Retinal pigment epithelial cell (primary cell): ENCODE results near the gene RNF10.
A peak's percentile ranks its signal among the peaks of the same experiment; 100 is the strongest.
"Not testable (repeated sequence)": the region's sequence is repeated elsewhere in the genome, so short reads cannot be mapped to it uniquely, and the experiment has no call there.

ENCODE experiments used
- DNase-seq: peaks from one replicate; pipeline ENCODE4 v3.0.0-alpha.2; 2010; ENCODE audit warnings: low read depth
- H3K4me3 ChIP-seq: 2 replicates; pipeline ENCODE4 v1.5.1; 2011; ENCODE audit warnings: mild to moderate bottlenecking, low read length, control low read depth, moderate library complexity
- TF ChIP-seq, protein P1 (sequence below): conservative IDR thresholded peaks from 2 replicates; pipeline ENCODE4 v1.5.1; 2011; ENCODE audit warnings: low read depth, low read length, control low read depth, inconsistent platforms

RNF10 gene

GRCh38 chr12:120529641-120530417, 4.3 kb upstream of the RNF10 start:
- no peak for DNase-seq

GRCh38 chr12:120530418-120530761, 3.8 kb upstream of the RNF10 start:
- not testable (repeated sequence) for DNase-seq, H3K4me3 ChIP-seq

More at GRCh38 chr12:120529641-120530417, 4.3 kb upstream of the RNF10 start:
- peak overlapping the region; percentile 98 for H3K4me3 ChIP-seq
- TF ChIP-seq, protein P1, sequence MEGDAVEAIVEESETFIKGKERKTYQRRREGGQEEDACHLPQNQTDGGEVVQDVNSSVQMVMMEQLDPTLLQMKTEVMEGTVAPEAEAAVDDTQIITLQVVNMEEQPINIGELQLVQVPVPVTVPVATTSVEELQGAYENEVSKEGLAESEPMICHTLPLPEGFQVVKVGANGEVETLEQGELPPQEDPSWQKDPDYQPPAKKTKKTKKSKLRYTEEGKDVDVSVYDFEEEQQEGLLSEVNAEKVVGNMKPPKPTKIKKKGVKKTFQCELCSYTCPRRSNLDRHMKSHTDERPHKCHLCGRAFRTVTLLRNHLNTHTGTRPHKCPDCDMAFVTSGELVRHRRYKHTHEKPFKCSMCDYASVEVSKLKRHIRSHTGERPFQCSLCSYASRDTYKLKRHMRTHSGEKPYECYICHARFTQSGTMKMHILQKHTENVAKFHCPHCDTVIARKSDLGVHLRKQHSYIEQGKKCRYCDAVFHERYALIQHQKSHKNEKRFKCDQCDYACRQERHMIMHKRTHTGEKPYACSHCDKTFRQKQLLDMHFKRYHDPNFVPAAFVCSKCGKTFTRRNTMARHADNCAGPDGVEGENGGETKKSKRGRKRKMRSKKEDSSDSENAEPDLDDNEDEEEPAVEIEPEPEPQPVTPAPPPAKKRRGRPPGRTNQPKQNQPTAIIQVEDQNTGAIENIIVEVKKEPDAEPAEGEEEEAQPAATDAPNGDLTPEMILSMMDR = no peak

GRCh38 chr12:120532701-120533238, 1.4 kb upstream of the RNF10 start:
- no peak for DNase-seq
- H3K4me3 ChIP-seq = no peak overlapping the region
- TF ChIP-seq, protein P1 = no peak

DNA sequence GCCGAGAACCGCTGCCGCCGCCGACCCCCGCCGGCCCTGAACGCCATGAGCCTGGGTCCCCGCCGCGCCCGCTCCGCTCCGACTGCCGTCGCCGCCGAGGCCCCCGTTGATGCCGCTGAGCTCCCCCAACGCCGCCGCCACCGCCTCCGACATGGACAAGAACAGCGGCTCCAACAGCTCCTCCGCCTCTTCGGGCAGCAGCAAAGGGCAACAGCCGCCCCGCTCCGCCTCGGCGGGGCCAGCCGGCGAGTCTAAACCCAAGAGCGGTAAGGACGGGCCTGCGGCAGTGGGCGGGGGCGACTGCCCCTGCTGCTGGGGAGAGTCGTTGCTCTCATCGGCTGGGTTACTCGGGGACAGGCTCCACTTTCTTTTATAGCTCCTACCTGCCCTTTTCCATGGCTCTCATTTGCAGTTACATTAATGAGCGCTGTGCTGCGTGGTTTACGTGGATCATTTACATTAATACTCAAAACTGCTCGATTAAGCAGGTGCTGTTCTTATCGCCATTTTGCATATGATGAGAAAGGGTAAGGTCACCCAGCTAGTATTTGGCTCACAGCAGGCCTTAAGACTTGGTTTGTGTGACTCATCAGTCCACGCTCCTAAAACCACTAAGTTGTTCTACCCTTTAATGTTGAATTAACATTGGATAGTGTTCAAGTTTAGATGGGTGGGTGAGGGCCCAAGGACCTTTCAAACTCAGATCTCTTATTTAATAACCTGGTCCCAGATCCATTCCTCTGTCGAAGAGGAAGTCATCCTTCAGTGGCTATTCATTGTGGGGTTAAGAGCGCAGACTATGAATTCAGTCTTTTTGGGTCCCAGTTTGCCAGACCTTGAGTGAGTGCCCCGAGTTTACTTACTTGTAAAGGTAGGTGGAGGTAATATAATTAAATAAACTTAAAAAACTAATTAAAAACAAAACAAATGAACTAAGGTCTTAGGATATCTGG, 823 bp downstream of the RNF10 start:
- peak overlapping the region; percentile 96 for H3K4me3 ChIP-seq
- peak; percentile 74 for DNase-seq
- TF ChIP-seq, protein P1 = no peak

GRCh38 chr12:120536064-120536791, 2.1 kb downstream of the RNF10 start:
- H3K4me3 ChIP-seq = peak overlapping the region; percentile 96
- TF ChIP-seq, protein P1 = no peak
- no peak for DNase-seq

GRCh38 chr12:120537856-120538220, 3.7 kb downstream of the RNF10 start:
- no peak for DNase-seq
- peak overlapping the region; percentile 43 for H3K4me3 ChIP-seq
- TF ChIP-seq, protein P1 = no peak
